ENCODE measurements around the gene DNAH7. TPM values are rescaled to one million over a fixed set of nuclear protein-coding genes. Genes with fewer than 3 reads are reported as not detected.

The DNAH7 gene
- total RNA-seq, 1 experiment from 2014 or later: 0.09 TPM

DNA sequence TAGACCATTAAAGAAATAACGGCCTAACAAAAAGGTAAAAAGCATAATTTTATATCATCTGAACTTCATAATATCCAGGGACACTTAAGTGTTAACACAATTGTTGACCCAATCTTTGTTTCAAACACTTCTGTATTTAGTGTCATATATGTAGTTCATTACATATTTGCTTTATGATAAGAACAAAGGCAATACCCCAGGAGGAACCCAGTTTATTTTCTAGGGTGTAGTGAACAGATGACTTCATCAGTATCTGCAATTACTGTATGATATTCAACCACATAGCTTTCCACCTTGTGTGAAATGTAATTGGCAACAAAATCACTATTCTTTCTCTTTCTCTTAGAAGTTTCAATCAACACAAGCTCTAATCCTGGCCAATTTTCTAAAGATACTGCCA lies 233.8 kb downstream of the DNAH7 start:
- Histone ChIP-seq H3K4me2 (ENCODE audit: insufficient read depth, insufficient read length, low read length) (no peak overlapping the region), H3K23me2 (ENCODE audit: insufficient read length, low read depth, low read length, poor library complexity, severe bottlenecking) (no peaks in the 10 kb centered on the region), H3K79me1 (ENCODE audit: insufficient read depth, low read depth, low read length, poor library complexity, severe bottlenecking) (no peaks in the 10 kb centered on the region), H3K9ac (ENCODE audit: extremely low read depth, insufficient read length, low read length) (no peak overlapping the region), H3K18ac (ENCODE audit: insufficient read length, low read depth, low read length) (no peak overlapping the region), H2BK5ac (ENCODE audit: insufficient read length, low read length) (no peak overlapping the region), H3T11ph (ENCODE audit: low read length) (no peak overlapping the region), H4K5ac (ENCODE audit: insufficient read length, low read depth, low read length) (no peak overlapping the region), H3K9me3 (ENCODE audit: control insufficient read depth, low read depth, low read length) (no peaks in the 10 kb centered on the region), H3K27ac (ENCODE audit: insufficient read length, low read depth, low read length) (no peak overlapping the region), H3K27me3 (ENCODE audit: insufficient read depth, low read length) (no peaks in the 10 kb centered on the region), H4K20me1 (ENCODE audit: control insufficient read depth, insufficient read depth, insufficient read length) (no peaks in the 10 kb centered on the region), H3K4me1 (ENCODE audit: insufficient read depth, low read length) (no peaks in the 10 kb centered on the region), H2BK120ac (ENCODE audit: low read depth, low read length, poor library complexity, severe bottlenecking) (no peak overlapping the region), H2AFZ (ENCODE audit: low read length) (no peak overlapping the region), H3K56ac (ENCODE audit: insufficient read length, low read depth, low read length) (no peak overlapping the region), H3K79me2 (ENCODE audit: insufficient read depth, low read length) (no peaks in the 10 kb centered on the region), H3K14ac (ENCODE audit: insufficient read depth, low read length) (no peak overlapping the region), H2BK12ac (ENCODE audit: insufficient read length, low read depth, low read length) (no peak overlapping the region), H4K8ac (replicated peaks; ENCODE audit: insufficient read length, low read depth, low read length) (no peak overlapping the region), H4K91ac (ENCODE audit: insufficient read length, low read depth, low read length) (no peak overlapping the region), H2BK20ac (ENCODE audit: low read depth, low read length, poor library complexity, severe bottlenecking) (no peak overlapping the region), H3K4ac (ENCODE audit: low read depth, low read length) (no peak overlapping the region), H3K23ac (ENCODE audit: insufficient read length, low read depth, low read length) (no peak overlapping the region), H2AK5ac (ENCODE audit: insufficient read length, low read length) (no peak overlapping the region), H2BK15ac (ENCODE audit: low read depth, low read length) (no peak overlapping the region)
- no peak overlapping the region; a peak in 1 of 7 replicates for H3K27ac Mint-ChIP-seq
- peaks cover 11 to 18% of the 10 kb centered on the region in 2 experiments for H3K4me1 Mint-ChIP-seq
- no CpG with 5 or more reads among the region's 1 CpG for WGBS (ENCODE audit: extremely low coverage, insufficient read length, low lambda C conversion rate)
- H3K9me3 Mint-ChIP-seq: no peaks in the 10 kb centered on the region
- TF ChIP-seq CTCF (conservative IDR thresholded peaks at IDR 0.05): no peak
- no peak overlapping the region for H3K4me3 Mint-ChIP-seq
- DNase-seq: no peak
- no peaks in the 10 kb centered on the region for H3K27me3 Mint-ChIP-seq (ENCODE audit: low read depth)
- H3K36me3 Mint-ChIP-seq (ENCODE audit: insufficient read depth in 1 of 3, low read depth in 3 of 3): no peaks in the 10 kb centered on the region

Measured in H9 (cell line).